Measurements from ENCODE around the gene RXFP3.
"Not testable (repeated sequence)": the region's sequence is repeated elsewhere in the genome, so short reads cannot be mapped to it uniquely, and the experiment has no call there.

Gene RXFP3

DNA sequence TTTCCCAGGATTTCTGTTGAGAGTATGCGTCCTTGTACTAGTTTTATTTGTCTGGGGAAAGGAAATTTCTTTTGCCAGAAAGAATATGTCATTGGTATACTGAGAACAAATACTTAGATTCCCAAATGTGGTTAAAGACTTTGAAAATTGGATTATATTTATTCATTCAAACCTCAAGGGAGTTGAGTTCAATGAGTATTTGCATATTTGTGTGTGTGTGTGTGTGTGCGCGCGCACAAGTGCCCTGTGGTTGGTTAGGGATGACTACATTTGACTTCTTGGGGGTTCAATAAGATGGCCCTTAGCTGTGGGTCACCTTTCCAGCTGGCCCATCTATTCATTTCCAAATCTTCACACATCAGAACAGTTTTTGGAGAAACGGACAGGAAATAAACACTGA lies 4.9 kb downstream of the RXFP3 start:
- H3K27me3 Mint-ChIP-seq (ENCODE audit: low read depth), result peaks cover 38% of the 10 kb centered on the region

DNA sequence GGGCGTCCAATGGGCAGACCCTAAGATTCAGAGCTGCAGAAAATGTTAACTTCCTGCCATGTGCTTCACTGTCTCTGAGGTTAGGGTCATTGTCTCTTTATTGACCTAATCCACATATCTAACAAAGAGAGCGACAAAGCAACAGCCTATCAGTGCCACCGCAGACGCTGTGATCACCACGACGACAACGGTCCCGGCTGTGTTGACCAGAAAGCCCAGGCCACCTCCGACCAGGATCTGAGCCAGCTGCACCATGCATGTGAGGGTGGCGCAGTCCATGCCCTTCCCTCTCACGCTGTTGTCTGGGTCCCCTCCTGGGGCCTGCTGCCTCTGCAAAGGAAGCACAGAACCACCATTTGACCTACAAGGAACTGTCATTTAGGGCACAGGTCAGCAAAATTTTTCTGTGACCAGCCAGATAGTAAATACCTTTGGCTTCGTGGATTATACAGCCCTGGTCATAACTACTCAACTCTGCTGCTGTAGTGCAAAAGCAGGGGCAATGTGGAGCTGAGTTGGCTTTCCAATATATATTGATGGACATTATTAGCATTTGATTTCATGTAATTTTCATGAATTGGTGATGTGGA lies 8.5 kb downstream of the RXFP3 start:
- H3K4me1 Mint-ChIP-seq, result no peaks in the 10 kb centered on the region
- no peaks in the 10 kb centered on the region for H3K36me3 Mint-ChIP-seq (ENCODE audit: low read depth)
- no peak overlapping the region for H3K27ac Mint-ChIP-seq
- TF ChIP-seq, protein P1, sequence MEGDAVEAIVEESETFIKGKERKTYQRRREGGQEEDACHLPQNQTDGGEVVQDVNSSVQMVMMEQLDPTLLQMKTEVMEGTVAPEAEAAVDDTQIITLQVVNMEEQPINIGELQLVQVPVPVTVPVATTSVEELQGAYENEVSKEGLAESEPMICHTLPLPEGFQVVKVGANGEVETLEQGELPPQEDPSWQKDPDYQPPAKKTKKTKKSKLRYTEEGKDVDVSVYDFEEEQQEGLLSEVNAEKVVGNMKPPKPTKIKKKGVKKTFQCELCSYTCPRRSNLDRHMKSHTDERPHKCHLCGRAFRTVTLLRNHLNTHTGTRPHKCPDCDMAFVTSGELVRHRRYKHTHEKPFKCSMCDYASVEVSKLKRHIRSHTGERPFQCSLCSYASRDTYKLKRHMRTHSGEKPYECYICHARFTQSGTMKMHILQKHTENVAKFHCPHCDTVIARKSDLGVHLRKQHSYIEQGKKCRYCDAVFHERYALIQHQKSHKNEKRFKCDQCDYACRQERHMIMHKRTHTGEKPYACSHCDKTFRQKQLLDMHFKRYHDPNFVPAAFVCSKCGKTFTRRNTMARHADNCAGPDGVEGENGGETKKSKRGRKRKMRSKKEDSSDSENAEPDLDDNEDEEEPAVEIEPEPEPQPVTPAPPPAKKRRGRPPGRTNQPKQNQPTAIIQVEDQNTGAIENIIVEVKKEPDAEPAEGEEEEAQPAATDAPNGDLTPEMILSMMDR (IDR thresholded peaks at IDR 0.05; ENCODE audit: unreplicated experiment in 3 of 3), result no peak
- H3K4me3 Mint-ChIP-seq, result no peak overlapping the region
- H3K9me3 Mint-ChIP-seq, result no peaks in the 10 kb centered on the region
- H3K27me3 Mint-ChIP-seq (ENCODE audit: low read depth), result peaks cover 23% of the 10 kb centered on the region

More for the DNA sequence above, 4.9 kb downstream of the RXFP3 start:
- Mint-ChIP-seq H3K36me3 (ENCODE audit: low read depth) (no peaks in the 10 kb centered on the region), H3K4me1 (peaks cover 2% of the 10 kb centered on the region), H3K9me3 (no peaks in the 10 kb centered on the region), H3K4me3 (no peak overlapping the region), H3K27ac (no peak overlapping the region)
- TF ChIP-seq, protein P1 (IDR thresholded peaks at IDR 0.05; ENCODE audit: unreplicated experiment in 3 of 3), result no peak

DNA sequence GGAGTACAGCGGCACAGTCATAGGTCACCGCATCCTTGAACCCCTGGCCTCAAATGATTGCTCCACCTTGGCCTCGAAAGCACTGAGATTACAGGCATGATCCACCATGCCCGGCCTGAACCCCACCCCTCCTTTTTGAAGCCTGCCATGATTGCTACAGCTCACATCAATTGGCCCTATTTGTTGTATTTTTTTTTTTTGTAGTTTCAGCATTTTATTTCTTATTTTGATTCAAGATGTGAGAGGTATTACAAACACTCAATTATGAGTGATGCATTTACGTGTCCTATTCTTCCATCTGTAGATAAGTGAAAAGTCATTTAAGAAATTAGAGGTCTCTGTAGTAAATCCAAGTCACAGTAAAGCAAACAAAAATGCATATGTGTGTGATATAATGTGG lies 16.0 kb downstream of the RXFP3 start:
- H3K36me3 Mint-ChIP-seq (ENCODE audit: low read depth); H3K27me3 Mint-ChIP-seq (ENCODE audit: low read depth); H3K27ac Mint-ChIP-seq; H3K4me3 Mint-ChIP-seq; H3K4me1 Mint-ChIP-seq: not testable (repeated sequence)
- peaks cover 12% of the 10 kb centered on the region for H3K9me3 Mint-ChIP-seq

DNA sequence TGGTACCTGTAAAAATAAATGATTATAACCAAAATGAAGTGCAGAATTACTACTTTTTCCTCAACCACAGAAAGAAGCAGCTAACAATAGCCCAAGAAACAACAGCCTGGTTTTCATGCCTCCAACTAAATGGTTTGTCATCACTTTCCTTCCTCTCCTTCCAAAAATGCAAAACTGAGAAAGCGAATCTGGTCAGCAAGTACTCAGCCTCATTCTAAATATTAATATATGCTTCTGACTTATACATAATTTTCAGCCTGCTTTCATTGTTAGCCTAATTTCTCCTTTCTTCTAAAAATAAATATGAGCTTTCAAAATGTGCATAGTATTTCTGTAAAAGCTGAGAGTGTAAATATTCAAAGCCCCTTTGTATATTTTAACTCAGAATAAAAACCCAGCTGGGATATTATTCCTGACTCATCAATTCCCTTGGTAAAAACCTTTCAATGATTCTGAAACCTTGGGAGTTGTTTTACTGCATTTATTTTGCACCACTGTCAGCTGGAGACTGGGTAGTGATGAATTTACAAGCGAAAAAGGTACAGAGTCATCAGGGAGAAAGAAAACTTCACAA lies 21.5 kb downstream of the RXFP3 start:
- no peak overlapping the region for H3K4me3 Mint-ChIP-seq
- H3K27me3 Mint-ChIP-seq (ENCODE audit: low read depth), result peaks cover 3% of the 10 kb centered on the region
- no peaks in the 10 kb centered on the region for H3K4me1 Mint-ChIP-seq
- H3K27ac Mint-ChIP-seq, result no peak overlapping the region
- TF ChIP-seq, protein P1 (IDR thresholded peaks at IDR 0.05; ENCODE audit: unreplicated experiment in 3 of 3), result no peak
- H3K9me3 Mint-ChIP-seq, result peaks cover 9% of the 10 kb centered on the region
- no peaks in the 10 kb centered on the region for H3K36me3 Mint-ChIP-seq (ENCODE audit: low read depth)

DNA sequence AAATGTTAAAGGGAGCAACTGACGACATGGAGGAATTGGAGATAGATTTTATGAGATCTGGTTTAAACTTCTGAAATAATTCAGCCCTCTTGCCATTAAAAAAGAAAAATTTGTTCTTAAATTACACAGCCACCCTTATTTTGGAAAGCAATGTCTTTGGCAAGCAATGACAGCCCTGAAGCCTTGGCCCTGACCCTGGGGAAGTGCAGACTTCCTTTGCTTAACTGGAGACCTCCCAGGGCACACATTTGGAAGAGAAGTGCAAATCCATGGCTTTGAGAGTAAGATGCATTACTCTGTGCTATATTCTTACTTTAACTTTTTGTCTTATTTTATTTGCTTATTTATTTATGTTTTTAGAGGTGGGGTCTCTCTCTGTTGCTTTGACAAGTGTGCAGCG lies 22.0 kb downstream of the RXFP3 start:
- Mint-ChIP-seq H3K36me3 (ENCODE audit: low read depth) (no peaks in the 10 kb centered on the region), H3K27me3 (ENCODE audit: low read depth) (peaks cover 3% of the 10 kb centered on the region), H3K9me3 (peaks cover 9% of the 10 kb centered on the region), H3K4me3 (no peak overlapping the region), H3K27ac (no peak overlapping the region), H3K4me1 (no peaks in the 10 kb centered on the region)
- TF ChIP-seq, protein P1 (IDR thresholded peaks at IDR 0.05; ENCODE audit: unreplicated experiment in 3 of 3), result no peak

DNA sequence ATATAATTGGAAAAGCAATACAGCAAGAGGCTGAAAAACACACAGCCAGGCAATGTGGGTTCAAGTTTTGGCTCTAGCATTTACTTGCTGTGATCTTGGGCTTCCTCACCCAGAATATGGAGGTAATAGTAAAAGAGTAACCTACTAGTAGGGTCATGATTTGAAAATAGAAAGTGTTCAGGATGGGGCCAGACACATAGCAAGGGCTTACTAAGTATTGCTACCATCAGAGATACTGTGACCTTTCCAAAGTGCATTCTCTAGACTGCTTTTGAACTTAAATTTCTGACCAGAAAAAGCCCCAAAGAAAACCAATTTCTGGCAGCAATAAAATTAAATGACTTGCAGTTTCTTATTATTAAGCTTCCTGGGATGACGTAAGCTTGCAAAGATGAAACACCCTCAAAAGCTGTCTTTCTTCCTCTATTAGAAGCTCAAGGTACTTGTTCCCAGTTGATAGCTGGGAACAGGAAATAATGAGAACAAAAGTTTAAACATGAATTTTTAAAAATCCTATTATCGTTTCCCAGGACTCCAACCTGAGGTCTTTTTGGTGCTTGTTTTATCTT lies 28.0 kb downstream of the RXFP3 start:
- TF ChIP-seq, protein P1 (IDR thresholded peaks at IDR 0.05; ENCODE audit: unreplicated experiment in 3 of 3), result no peak
- H3K4me1 Mint-ChIP-seq, result peaks cover 9% of the 10 kb centered on the region
- no peak overlapping the region for H3K4me3 Mint-ChIP-seq
- no peaks in the 10 kb centered on the region for H3K36me3 Mint-ChIP-seq (ENCODE audit: low read depth)
- peaks cover 3% of the 10 kb centered on the region for H3K27me3 Mint-ChIP-seq (ENCODE audit: low read depth)
- no peaks in the 10 kb centered on the region for H3K9me3 Mint-ChIP-seq
- H3K27ac Mint-ChIP-seq, result no peak overlapping the region
